ENCODE results near the gene KLF15. TPM values are rescaled to one million over a fixed set of nuclear protein-coding genes. Genes with fewer than 3 reads are reported as not detected.

KLF15 gene
- total RNA-seq, 1 donor from 2014 or later: 0.31 TPM

GRCh38 chr3:126349071-126349470, 8.1 kb downstream of the KLF15 start:
- H3K4me3 Mint-ChIP-seq: no peak overlapping the region
- POLR2A ChIA-PET: no interaction called here

GRCh38 chr3:126348308-126348920, 8.8 kb downstream of the KLF15 start:
- TF ChIP-seq CTCF (IDR thresholded peaks at IDR 0.05): no peak
- Mint-ChIP-seq H3K4me1 (no peaks in the 10 kb centered on the region), H3K4me3 (no peak overlapping the region), H3K36me3 (ENCODE audit: low read depth) (no peaks in the 10 kb centered on the region), H3K27ac (no peak overlapping the region), H3K9me3 (no peaks in the 10 kb centered on the region), H3K27me3 (peaks cover 4% of the 10 kb centered on the region)
- intact Hi-C loops (cut with micrococcal nuclease): no loop called here
- POLR2A ChIA-PET: no interaction called here
- CTCF ChIA-PET: no interaction called here
- DNase-seq (no peak), ATAC-seq (ENCODE audit: low read depth) (no peak)

More at GRCh38 chr3:126349071-126349470, 8.1 kb downstream of the KLF15 start:
- Mint-ChIP-seq H3K4me1 (no peaks in the 10 kb centered on the region), H3K27ac (no peak overlapping the region), H3K9me3 (no peaks in the 10 kb centered on the region), H3K27me3 (peaks cover 4% of the 10 kb centered on the region), H3K36me3 (ENCODE audit: low read depth) (no peaks in the 10 kb centered on the region)
- DNase-seq (peak; percentile 10), ATAC-seq (ENCODE audit: low read depth) (no peak)
- intact Hi-C loops (cut with micrococcal nuclease): no loop called here
- CTCF ChIA-PET: no interaction called here
- no peak for TF ChIP-seq CTCF (IDR thresholded peaks at IDR 0.05)

- no peak for ATAC-seq (ENCODE audit: low read depth)
- H3K27me3 Mint-ChIP-seq: peaks cover 4% of the 10 kb centered on the region
- no peak for TF ChIP-seq CTCF (IDR thresholded peaks at IDR 0.05)
- ChIA-PET CTCF (no interaction called here), POLR2A (no interaction called here)
- H3K27ac Mint-ChIP-seq: no peak overlapping the region
- H3K4me1 Mint-ChIP-seq: no peaks in the 10 kb centered on the region
- no peaks in the 10 kb centered on the region for H3K9me3 Mint-ChIP-seq
- peak; percentile 6 for DNase-seq
- H3K36me3 Mint-ChIP-seq (ENCODE audit: low read depth): no peaks in the 10 kb centered on the region
- intact Hi-C loops (cut with micrococcal nuclease): no loop called here
- H3K4me3 Mint-ChIP-seq: no peak overlapping the region
Observed at GRCh38 chr3:126347543-126348161, 9.6 kb downstream of the KLF15 start.

- ChIA-PET POLR2A (no interaction called here), CTCF (no interaction called here)
- Mint-ChIP-seq H3K27me3 (peaks cover 4% of the 10 kb centered on the region), H3K27ac (no peak overlapping the region), H3K36me3 (ENCODE audit: low read depth) (no peaks in the 10 kb centered on the region), H3K4me3 (no peak overlapping the region), H3K9me3 (no peaks in the 10 kb centered on the region), H3K4me1 (no peaks in the 10 kb centered on the region)
- intact Hi-C loops (cut with micrococcal nuclease): no loop called here
- no peak for ATAC-seq (ENCODE audit: low read depth)
- no peak for DNase-seq
- no peak for TF ChIP-seq CTCF (IDR thresholded peaks at IDR 0.05)
Observed at GRCh38 chr3:126346466-126346865, 10.7 kb downstream of the KLF15 start.

- CTCF ChIA-PET: no interaction called here
- DNase-seq: peak; percentile 7
Observed at GRCh38 chr3:126345641-126346460, 11.4 kb downstream of the KLF15 start.

More at GRCh38 chr3:126345641-126346460, 11.4 kb downstream of the KLF15 start:
- H3K4me3 Mint-ChIP-seq: no peak overlapping the region
- POLR2A ChIA-PET: no interaction called here
- H3K4me1 Mint-ChIP-seq: no peaks in the 10 kb centered on the region
- ATAC-seq (ENCODE audit: low read depth): no peak
- no peak for TF ChIP-seq CTCF (IDR thresholded peaks at IDR 0.05)
- intact Hi-C loops (cut with micrococcal nuclease): no loop called here
- no peaks in the 10 kb centered on the region for H3K36me3 Mint-ChIP-seq (ENCODE audit: low read depth)
- no peaks in the 10 kb centered on the region for H3K9me3 Mint-ChIP-seq
- no peak overlapping the region for H3K27ac Mint-ChIP-seq
- H3K27me3 Mint-ChIP-seq: peaks cover 4% of the 10 kb centered on the region

All from activated B cell treated with CpG ODN at 0.5 μM for 24 hours (primary cell).